Stimulated activated memory B cell treated with anti-CD40 and anti-IgM and Interleukin-4, amounts not matched to agents 10 μg/mL and 1 μg/mL and 100 μg/mL, for 72 hours (primary cell): ENCODE results near the gene LRTM2.

Source experiments
- ATAC-seq: fragments of 150-1000 bp; cut with Tn5 transposase; 2 replicates; pipeline ENCODE4 v1.10.0; 2021
- H3K27ac Mint-ChIP-seq: one replicate; pipeline ENCODE4 v1.8.0; 2022; ENCODE audit warnings: mild to moderate bottlenecking, mixed read lengths
- H3K27me3 Mint-ChIP-seq: one replicate; pipeline ENCODE4 v1.8.0; 2022; ENCODE audit warnings: mixed read lengths
- H3K36me3 Mint-ChIP-seq: one replicate; pipeline ENCODE4 v1.8.0; 2022; ENCODE audit warnings: mixed read lengths
- H3K4me1 Mint-ChIP-seq: one replicate; pipeline ENCODE4 v1.8.0; 2022; ENCODE audit warnings: mixed read lengths
- H3K4me3 Mint-ChIP-seq: one replicate; pipeline ENCODE4 v1.8.0; 2022; ENCODE audit warnings: mild to moderate bottlenecking, moderate library complexity, mixed read lengths
- H3K9me3 Mint-ChIP-seq: one replicate; pipeline ENCODE4 v1.8.0; 2022; ENCODE audit warnings: mixed read lengths

The LRTM2 gene

DNA sequence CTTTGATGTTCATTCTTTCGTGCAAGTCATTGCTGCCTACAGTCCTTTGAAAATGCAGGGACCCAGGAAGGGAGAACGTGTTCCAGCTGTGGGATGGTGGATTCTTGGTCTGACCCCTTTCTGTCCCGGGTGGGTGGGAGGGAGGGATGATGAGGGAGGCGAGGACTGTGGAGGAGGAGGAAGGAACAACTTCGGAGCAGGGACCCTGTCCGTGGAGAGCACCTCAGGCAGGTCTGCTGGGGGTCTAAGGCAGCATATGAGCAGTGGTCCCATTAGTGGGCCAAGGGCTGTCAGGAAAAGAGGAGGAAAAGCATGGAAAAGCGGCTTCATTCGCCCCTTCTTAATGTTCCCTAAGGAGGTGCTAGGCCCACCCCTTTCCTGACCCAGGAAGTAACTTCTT, 62.0 kb downstream of the LRTM2 start:
- Mint-ChIP-seq H3K27me3 (peaks cover 28% of the 10 kb centered on the region), H3K4me1 (no peaks in the 10 kb centered on the region), H3K4me3 (no peak overlapping the region), H3K36me3 (no peaks in the 10 kb centered on the region), H3K9me3 (no peaks in the 10 kb centered on the region), H3K27ac (no peak overlapping the region)
- ATAC-seq, result no peak

DNA sequence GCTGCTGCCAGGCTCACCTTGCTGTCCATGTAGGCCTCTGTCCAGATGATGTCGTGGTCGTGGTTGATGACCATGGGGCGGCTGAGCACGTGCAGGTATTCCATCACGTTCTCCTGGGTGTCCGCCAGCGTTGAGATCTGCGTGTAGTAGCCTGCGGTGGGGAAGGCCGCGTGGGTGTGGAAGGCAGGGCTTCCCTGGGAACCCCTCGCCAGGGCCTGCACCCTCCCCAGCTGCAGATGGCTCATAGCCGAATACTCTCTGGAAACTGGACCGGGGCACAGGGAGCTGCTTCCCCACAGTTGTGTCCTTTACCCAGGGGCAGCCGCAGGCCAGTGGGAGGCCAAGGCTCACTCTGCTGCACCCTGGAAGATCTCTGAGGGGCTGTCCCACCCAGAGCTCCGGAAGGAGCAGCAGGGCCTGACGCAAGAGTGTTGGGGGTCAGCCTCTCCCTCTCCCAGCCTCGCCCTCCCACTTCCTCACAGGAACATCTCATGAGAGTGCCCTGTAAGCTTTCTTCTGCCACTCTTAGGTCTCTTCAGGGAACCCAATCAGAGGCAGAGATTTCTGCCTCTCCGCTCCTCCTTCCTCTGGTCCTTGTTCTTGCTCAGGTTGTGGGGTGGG, 62.6 kb downstream of the LRTM2 start:
- no peak overlapping the region for H3K4me3 Mint-ChIP-seq
- peaks cover 33% of the 10 kb centered on the region for H3K27me3 Mint-ChIP-seq
- H3K36me3 Mint-ChIP-seq, result no peaks in the 10 kb centered on the region
- H3K9me3 Mint-ChIP-seq, result no peaks in the 10 kb centered on the region
- H3K27ac Mint-ChIP-seq, result no peak overlapping the region
- H3K4me1 Mint-ChIP-seq, result no peaks in the 10 kb centered on the region
- ATAC-seq, result no peak

DNA sequence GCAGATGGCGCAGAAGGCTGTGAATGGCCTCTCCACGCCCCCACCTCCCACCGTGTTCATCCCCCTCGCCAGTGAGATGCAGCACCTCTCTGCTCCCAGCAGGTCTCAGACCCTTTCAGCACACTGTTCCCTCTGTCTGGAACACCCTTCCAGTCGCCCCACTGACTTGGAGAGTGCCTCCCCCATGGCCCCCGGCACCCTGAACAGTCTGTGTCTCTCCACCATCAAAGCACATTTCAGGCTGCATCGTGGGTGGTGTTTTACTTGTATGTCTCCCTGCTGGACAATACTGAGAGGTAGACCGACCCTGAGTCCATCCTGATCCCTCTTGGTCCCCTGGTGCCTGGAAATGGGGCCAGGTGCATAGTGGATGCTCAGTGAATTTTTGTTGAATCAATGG, 63.1 kb downstream of the LRTM2 start:
- peaks cover 39% of the 10 kb centered on the region for H3K27me3 Mint-ChIP-seq
- H3K9me3 Mint-ChIP-seq, result no peaks in the 10 kb centered on the region
- H3K4me3 Mint-ChIP-seq, result no peak overlapping the region
- H3K27ac Mint-ChIP-seq, result no peak overlapping the region
- no peaks in the 10 kb centered on the region for H3K36me3 Mint-ChIP-seq
- no peak for ATAC-seq
- no peaks in the 10 kb centered on the region for H3K4me1 Mint-ChIP-seq

DNA sequence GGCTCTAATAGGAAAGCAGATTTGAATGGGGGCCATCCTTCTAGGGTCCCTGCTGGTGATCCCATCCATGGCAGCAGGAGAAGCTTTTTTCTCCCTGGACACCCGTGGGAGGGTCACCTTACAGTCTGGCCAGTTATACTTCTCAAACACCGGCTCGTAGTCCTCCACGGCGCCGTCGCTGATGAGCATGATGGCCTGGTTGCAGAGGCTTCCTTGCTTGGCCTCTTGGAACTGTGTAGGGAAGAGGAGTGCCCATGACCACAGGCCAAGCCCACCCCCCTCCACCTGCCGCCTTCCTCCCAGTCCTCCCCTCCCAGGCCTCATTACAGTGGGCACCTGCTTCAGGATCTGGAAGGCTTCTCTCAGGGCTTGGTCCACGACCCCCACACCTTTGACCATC, 64.3 kb downstream of the LRTM2 start:
- ATAC-seq, result no peak
- Mint-ChIP-seq H3K27me3 (peaks cover 49% of the 10 kb centered on the region), H3K4me3 (no peak overlapping the region), H3K4me1 (no peaks in the 10 kb centered on the region), H3K27ac (no peak overlapping the region), H3K36me3 (no peaks in the 10 kb centered on the region), H3K9me3 (no peaks in the 10 kb centered on the region)

DNA sequence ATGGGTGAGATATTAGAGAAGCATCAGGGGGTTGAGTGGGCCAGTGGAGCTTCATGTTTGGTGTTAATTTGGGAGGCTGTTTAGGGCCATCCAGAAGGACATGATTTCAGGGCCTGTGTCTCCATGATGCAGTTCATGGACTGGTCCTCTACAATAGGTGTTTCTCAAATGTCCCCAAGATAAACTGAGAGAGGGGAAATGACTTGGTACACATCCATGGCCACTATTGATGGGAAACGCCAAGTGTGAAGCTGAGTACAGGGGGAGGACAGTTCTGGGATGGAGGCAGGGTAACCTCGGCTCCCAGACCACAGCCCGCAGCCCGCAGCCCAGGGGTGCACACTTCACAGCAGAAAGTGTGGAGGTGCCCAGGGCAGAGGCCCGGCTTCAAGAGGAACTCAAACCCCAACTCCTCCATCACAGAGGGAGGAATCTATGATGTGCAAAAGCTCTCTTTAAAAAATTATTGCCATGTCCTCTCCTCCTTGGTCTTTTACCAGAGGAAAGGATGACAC, 64.8 kb downstream of the LRTM2 start:
- Mint-ChIP-seq H3K36me3 (no peaks in the 10 kb centered on the region), H3K4me1 (no peaks in the 10 kb centered on the region), H3K9me3 (no peaks in the 10 kb centered on the region), H3K27ac (no peak overlapping the region), H3K4me3 (no peak overlapping the region), H3K27me3 (peaks cover 49% of the 10 kb centered on the region)
- no peak for ATAC-seq

DNA sequence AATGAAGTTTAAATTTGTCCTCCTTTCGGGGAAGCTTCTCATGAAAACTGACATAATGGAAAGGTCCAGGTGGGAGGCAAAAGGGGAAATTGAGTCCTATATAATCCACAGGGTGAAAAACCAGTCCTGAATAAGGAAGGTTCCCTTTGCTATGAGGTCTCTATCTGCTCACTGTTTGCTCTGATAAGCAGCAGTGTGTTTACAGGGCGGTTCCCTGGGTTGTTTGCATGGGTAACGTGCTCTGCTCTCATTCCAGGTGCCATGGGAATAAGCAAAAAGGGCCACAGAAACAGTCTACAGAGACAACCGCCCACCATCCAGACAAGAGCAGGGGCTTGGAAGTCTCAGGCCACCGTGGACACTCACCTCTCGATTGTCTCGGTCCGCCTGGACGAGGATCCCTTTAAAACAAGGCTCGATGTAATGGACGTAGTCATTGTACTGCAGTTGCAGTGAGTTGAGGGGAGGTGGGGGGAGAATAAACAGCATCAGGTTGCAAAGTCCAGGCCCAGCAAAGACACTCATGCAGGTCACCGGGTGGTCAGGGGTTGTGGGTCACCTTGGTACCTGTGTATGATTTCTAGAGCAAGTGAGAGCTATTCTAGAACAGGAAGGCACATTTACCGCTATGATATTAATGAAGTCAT, 65.4 kb downstream of the LRTM2 start:
- Mint-ChIP-seq H3K4me3 (no peak overlapping the region), H3K27me3 (peaks cover 51% of the 10 kb centered on the region), H3K9me3 (peaks cover 1% of the 10 kb centered on the region), H3K36me3 (peaks cover under 1% of the 10 kb centered on the region), H3K4me1 (no peaks in the 10 kb centered on the region), H3K27ac (no peak overlapping the region)
- ATAC-seq, result no peak
